HG03378 (cell line): ENCODE measurements around the gene CNTNAP2.
"Not testable (repeated sequence)": the region's sequence is repeated elsewhere in the genome, so short reads cannot be mapped to it uniquely, and the experiment has no call there.

Experiments used
- ATAC-seq: cut with Tn5 transposase; IDR thresholded peaks from one replicate; pipeline ENCODE4 v1.9.1; 2021; ENCODE audit warnings: mild to moderate bottlenecking, moderate library complexity; ENCODE audit not compliant: unreplicated experiment

CNTNAP2 gene

DNA sequence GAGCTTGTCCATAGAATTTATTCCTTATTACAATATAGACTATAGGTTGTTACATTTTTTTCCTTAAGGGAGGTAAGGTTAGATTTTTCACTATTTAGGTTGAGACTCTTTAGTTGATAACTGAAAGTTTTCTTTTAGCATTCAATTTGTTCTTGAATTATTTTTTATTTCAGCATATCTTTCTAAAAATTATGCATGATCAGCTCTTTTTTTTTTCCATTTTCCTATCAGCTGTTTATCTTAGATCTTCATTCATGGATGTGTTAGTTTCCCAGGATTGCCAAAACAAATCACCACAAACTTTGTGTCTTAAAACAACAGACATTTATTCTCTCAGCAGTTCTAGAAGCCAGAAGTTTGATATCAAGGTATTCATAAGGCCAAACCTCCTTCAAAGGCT is 1558.1 kb downstream of the CNTNAP2 start:
- no peak for ATAC-seq

- ATAC-seq: no peak
These were observed 1562.3 kb downstream of the CNTNAP2 start for GRCh38 chr7:147678943-147679342.

GRCh38 chr7:147681530-147681929 is 1564.9 kb downstream of the CNTNAP2 start:
- ATAC-seq: no peak

DNA sequence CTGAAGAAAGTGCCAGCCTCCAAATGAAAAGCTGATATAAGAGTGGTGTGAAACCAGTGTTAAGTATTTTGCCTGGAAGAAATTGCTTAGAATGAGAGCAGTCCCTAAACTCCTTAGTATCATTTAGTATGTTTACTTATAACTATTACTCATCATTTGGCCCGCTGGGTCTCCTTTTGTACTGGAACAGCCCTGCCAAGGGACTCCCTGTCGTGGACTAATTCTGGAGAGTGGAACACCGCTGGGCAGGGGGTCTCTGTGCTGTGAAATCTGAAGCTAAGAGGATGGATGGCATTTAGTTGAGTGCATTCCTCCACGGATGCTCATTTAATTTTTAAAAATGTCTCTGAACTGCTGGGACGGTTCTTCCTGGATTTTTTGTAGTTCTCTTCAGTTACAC is 1584.1 kb downstream of the CNTNAP2 start:
- no peak for ATAC-seq

DNA sequence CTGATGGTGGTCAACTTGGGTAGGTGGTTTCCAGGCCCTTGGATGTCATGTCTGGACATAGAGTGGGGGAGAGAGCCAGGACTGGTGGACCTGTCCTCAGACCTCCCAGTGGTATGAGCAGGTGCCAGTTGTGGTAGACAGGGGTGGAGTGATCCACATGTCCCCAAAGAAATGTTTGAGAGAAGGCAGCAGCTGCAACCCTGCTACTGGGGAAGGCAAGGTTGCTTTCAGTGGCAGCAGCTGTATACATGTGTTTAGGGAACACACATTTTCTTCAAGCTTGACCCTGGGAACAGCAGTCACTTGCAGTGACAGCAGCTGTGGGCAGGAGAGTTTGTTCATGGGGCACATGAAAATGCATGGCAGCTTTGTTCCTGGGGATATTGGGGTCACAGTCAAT is 1591.3 kb downstream of the CNTNAP2 start:
- ATAC-seq: no peak

DNA sequence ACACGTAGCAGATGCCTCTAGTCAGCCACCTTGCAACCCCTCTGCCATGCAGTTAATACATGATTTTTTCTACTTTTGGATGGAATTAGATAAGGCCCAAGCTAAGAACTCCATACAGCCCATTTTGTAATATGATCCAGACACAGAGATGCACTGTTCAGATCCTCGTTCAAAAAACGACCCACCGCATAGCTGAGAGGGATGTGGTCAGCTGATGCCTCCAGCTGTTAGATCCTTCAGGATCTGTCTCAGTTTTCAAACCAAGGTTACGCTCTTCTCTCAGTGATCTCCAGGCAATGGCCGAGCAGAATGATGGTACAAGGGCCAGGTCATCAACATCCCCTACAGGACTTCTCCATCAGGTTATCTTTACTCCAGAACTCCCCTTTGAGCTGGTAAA is 1592.3 kb downstream of the CNTNAP2 start:
- ATAC-seq: no peak

GRCh38 chr7:147711447-147711846 is 1594.8 kb downstream of the CNTNAP2 start:
- ATAC-seq: no peak

GRCh38 chr7:147721962-147722830 is 1605.6 kb downstream of the CNTNAP2 start:
- no peak for ATAC-seq

DNA sequence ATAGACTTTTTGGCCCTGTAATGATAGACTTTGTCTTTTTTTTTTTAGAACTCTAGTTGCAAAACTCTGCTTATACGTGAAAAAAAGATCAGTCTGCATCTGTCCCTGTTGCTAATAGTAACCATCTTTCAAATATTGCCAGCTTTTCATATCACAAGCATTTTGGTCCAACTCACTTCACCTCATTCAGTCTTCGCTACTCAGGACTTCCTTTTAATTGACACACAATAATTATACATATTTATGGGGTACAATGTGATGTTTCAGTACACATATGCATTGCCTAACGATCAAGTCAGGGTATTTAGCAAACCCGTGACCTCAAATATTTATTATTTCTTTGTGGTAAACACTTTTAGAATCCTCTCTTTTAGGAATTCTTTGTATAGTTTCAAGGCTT is 1606.9 kb downstream of the CNTNAP2 start:
- no peak for ATAC-seq

- ATAC-seq: no peak
These were observed 1614.7 kb downstream of the CNTNAP2 start for GRCh38 chr7:147731311-147731710.

DNA sequence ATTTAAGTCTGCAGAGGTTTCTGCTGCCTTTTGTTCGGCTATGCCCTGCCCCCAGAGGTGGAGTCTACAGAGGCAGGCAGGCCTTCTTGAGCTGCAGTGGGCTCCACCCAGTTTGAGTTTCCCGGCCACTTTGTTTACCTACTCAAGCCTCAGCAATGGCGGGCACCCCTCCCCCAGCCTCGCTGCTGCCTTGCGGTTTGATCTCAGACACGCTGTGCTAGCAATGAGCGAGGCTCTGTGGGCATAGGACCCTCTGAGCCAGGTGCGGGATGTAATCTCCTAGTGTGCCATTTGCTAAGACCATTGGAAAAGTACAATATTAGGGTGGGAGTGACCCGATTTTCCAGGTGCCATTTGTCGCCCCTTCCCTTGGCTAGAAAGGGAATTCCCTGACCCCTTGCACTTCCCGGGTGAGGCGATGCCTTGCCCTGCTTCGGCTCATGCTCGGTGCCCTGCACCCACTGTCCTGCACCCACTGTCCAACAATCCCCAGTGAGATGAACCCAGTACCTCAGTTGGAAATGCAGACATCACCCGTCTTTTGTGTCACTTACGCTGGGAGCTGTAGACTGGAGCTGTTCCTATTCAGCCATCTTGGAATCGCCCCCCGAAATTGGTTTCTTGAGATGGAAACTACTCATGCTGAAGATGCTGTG is 1621.1 kb downstream of the CNTNAP2 start:
- not testable (repeated sequence) for ATAC-seq

DNA sequence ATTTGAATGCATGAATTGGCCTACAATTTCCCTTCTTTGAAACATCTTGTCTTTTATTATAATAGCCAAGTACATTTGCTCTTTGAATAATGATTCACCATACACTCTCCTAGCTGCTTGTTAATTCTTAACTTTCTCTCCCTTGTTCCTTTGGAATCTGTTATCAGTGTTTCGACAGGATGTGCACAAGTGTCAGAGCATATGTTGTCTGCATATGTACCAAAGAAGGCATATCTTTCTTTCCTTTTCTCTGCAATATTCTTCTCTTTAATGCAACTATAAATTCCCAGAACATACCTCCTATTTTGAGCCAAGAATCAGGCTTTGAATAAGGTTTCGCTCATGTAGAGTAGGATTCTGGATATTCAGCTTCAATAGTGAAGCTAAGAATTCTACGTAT is 1625.7 kb downstream of the CNTNAP2 start:
- ATAC-seq: no peak

DNA sequence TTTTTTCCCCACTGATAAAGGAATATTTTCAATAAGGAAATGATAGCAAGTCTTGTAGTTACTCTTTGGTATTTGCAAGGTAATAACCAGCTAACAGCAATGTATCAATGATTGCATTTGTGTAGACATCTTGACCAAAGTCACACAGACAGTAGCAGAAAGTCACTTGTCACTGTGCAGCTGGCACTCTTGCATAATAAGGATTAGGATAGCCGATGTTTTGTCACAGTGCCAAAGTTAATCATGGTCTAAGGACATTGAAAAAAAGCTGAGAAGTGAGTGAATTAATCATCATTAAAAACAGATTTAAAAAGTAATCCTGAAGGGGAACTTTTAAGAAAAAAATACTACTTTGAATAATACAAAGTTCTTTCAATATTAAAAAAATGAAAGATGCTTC is 1639.7 kb downstream of the CNTNAP2 start:
- no peak for ATAC-seq

DNA sequence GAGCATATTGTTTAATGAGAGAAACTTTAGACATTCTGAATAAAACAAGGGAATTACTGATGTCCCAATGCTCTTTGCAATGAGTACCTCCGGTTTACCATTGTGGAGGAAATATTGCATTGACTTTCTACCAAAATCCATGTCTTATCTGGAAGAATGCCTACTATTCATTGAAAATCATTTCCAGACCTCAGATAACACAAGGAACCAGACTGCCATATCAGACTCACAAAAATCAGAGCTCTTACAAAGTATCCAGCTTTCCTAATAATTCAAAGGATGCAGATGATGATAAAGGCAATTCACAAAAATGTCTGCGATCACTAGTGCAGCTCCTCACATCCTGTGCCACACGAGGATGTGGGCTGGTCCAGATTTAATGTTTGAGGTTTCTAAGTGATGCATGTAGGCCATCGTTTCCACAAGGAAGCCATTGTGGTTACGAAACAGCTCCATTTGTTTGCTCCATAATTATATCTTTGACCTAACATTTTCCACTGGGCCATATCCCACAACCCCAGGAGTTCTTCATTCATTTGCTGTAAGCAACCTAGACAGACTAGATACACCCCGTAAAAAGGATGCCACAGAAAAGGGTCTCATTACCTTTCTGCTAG is 1642.8 kb downstream of the CNTNAP2 start:
- ATAC-seq: no peak

GRCh38 chr7:147765301-147765700 is 1648.7 kb downstream of the CNTNAP2 start:
- ATAC-seq: no peak

DNA sequence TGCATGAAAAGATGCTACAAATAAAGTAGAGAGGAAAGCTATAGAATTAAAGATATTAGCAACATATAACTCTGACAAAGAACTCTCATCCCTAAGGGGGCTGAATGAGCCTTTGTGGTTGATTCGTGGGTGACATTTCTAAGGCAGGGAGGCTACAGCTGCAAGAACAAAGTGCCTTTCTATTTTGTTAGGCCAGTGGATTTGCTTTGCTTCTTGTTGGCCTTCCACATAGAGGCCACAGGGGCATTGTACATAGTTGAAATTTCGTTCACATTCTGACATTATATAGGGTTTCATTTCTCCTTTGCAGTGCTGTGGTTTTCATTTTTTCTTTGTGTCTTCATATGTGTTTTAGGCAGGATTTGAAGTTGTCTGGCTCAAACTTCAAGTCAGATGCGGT is 1654.7 kb downstream of the CNTNAP2 start:
- ATAC-seq: no peak

- ATAC-seq: no peak
These were observed 1657.9 kb downstream of the CNTNAP2 start for GRCh38 chr7:147774461-147774860.

GRCh38 chr7:147775516-147776284 is 1659.1 kb downstream of the CNTNAP2 start:
- ATAC-seq: no peak

DNA sequence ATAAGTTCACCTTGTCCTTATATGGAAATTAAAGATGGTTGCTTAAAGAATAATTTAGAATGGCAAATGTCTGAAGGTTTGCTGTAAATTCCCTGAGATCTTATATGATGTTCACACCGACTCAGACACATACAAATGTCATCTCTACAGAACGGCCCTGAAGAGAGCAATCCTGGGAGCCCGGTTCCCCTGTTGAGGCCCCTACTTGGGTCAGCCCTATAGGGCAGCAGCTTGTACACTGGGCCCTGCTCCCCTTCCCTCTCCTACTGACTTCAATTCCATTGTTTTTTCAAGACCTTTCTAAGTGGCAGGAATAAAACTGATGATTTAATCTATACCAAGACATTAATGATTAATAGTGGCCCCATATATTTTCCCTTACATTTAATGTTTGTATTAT is 1660.7 kb downstream of the CNTNAP2 start:
- no peak for ATAC-seq

DNA sequence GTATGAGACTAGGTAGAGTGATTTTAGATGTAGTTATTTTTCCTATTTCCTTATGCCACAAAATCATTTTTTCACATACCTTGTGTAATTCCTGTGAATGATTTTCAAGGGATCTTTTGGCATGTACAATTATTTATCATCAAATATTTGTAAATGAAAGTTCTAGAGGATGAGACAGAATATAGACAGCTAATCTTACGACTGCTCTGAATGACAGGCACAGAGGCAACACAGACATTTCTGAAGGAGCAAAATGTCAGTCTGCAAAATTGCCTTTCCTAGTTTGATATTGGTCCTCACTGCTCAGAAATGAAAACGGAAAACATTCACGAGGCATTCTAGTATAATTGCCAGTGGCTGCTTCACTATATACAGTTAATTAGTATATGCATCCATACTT is 1663.3 kb downstream of the CNTNAP2 start:
- no peak for ATAC-seq

DNA sequence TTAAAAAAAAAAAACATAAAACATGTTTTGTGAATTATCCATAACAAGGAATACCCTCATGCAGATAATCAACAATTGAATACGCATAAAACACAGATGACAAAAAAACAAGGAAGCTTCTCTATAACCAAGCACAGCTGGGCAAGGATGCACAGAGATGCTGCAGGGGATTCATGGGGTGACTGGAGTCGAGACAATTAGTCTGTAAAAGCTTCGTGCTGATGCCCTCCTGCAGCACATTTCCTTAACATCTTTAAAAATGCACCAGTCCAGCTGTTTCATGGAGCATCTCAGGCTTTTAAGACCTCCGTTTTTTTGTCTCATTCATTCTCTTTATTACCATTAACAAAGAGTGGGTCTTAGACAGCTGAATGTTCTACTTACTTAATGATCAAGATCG is 1680.0 kb downstream of the CNTNAP2 start:
- no peak for ATAC-seq
